Ovary (tissue), 9 donors: ENCODE measurements around the gene HIF1A. TPM values are rescaled to one million over a fixed set of nuclear protein-coding genes. Genes with fewer than 3 reads are reported as not detected.
A peak's percentile ranks its signal among the peaks of the same experiment; 100 is the strongest.

Experiments
- DNase-seq, 5 donors: peaks; one replicate each; pipeline ENCODE4 v3.0.0-alpha.2; 2019 to 2020
- H3K27ac ChIP-seq, 2 donors: fragments of 200-600 bp; one replicate each; pipeline versions ENCODE4 v1.5.1 to v1.8.0; 2019 to 2022
- H3K27me3 ChIP-seq: fragments of 200-600 bp; one replicate; pipeline ENCODE4 v1.8.0; 2022
- H3K36me3 ChIP-seq: fragments of 200-600 bp; sonication (generic); one replicate; pipeline ENCODE4 v1.5.1; 2019
- H3K4me1 ChIP-seq: one replicate; pipeline ENCODE4 v1.8.1; 2013; ENCODE audit warnings: mild to moderate bottlenecking, moderate library complexity; ENCODE audit not compliant: insufficient read depth
- H3K4me3 ChIP-seq: fragments of 200-600 bp; sonication (generic); one replicate; pipeline ENCODE4 v1.5.1; 2017
- H3K9me3 ChIP-seq, 2 donors: fragments of 200-600 bp in 1 of 2; sonication (generic) in 1 of 2; one replicate each; pipeline versions ENCODE4 v1.5.1 to v1.8.1; 2013 to 2019; ENCODE audit warnings: mild to moderate bottlenecking in 1 of 2, moderate library complexity in 1 of 2
- CTCF ChIP-seq, 3 donors: fragments of 450-650 bp in 2 of 3; fragments of 200-600 bp in 1 of 3; IDR thresholded peaks; one replicate each; pipeline versions ENCODE4 v1.5.1 to v1.8.0; 2016 to 2022; ENCODE audit warnings: antibody characterized with exemption in 3 of 3, mild to moderate bottlenecking in 1 of 3
- EP300 ChIP-seq: sonication (generic); formaldehyde crosslinking; IDR thresholded peaks from one replicate; pipeline ENCODE4 v1.6.1; 2017; ENCODE audit warnings: antibody characterized with exemption
- POLR2A ChIP-seq: fragments of 450-650 bp; IDR thresholded peaks from one replicate; pipeline ENCODE4 v1.6.1; 2017; ENCODE audit warnings: antibody characterized with exemption, mild to moderate bottlenecking, moderate library complexity
- WGBS, 3 donors: extraction: QIAGEN DNeasy Blood & Tissue Kit in 1 of 3; methylation state at CpG; one replicate each; pipeline versions ENCODE4 v1.1.5 to v1.1.7; 2013 to 2017; 5-methylcytosine and 5-hydroxymethylcytosine counted together
- intact Hi-C, 4 donors: fragments of 100-400 bp; cut with DNase I; formaldehyde crosslinking; loops; one replicate each; pipeline versions ENCODE4 v1.11.0 to v1.15.1; 2022 to 2023
- polyA plus RNA-seq, 2 donors: library from polyadenylated mRNA; stranded (reverse); fragments of 200-250 nt in 1 of 2; fragments of 350-450 nt in 1 of 2; fragmentation: Illumina TruSeq in 1 of 2; extraction: RNeasy Lipid Tissue Mini Kit (QIAGEN cat#74804) in 1 of 2; gene quantifications; one replicate each; pipeline ENCODE4 v1.2.3, GENCODE V29; 2013 to 2014
- total RNA-seq, 7 donors: library from RNA; depleted of rRNA in 2 of 7; stranded (reverse); fragments of >200 nt in 2 of 7; fragmentation: NEBNext Ultra II Directional in 3 of 7; extraction: Animal tissue kit (Norgen Biotek cat#: 25700) in 3 of 7; gene quantifications; one replicate each; pipeline versions ENCODE4 v1.1.0 to v1.2.4, GENCODE V29; 2016 to 2023
- donor health status: DM: no; HTN: no; CAD: no; lungs with moderate emphysema.
- donor health status: DM: no; HTN: no; CAD: no.
- donor health status: Bipolar disorder and iron deficiency.
- donor health status: DM: yes; HTN: yes; CAD: no.
- donor health status: DM: no; HTN: no; CAD: no.
- donor health status: DM: yes; HTN: yes; CAD: no.

Gene HIF1A
- total and polyA plus RNA-seq, 9 donors = 41.6 to 204 (median 116) TPM

DNA sequence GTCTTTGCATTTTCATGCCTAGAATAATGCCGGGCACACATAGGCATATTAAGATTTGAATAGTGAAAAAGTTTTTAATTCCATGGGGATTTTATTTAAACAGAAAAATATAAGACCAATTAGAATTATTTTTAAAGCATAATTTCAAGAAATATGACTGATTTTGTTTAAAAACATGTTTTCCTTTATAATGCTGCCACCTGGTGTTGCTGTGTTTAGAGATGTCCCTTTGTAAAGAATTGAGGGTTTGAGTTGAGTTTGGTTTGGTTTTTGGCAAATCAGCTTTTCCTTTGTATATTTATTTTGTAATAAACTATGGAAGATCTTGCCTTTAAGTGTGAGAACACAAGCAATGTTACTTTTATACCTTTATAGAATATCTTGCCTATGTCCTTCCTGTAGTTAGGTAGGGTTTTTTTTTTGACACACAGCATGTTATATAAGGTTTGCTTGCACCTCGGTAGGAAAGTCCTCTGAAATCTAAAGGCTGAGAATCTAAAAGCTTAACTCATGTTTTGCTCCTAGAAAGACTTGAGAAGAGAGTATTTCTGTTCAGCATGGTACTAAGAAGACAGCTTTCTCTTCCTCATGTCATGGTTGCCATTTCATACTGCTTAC lies 35.6 kb downstream of the HIF1A start:
- Histone ChIP-seq H3K9me3 (no peaks in the 10 kb centered on the region), H3K27ac (no peak overlapping the region), H3K36me3 (no peaks in the 10 kb centered on the region), H3K4me1 (no peaks in the 10 kb centered on the region), H3K27me3 (no peaks in the 10 kb centered on the region), H3K4me3 (no peak overlapping the region)
- WGBS, 3 donors = 63 to 71% (median 67%) methylated on average over 2 of the region's 2 CpGs
- DNase-seq = no peak
- intact Hi-C loops = loop anchor here in 1 of 4 donors (10.0 kb wide), 1 partner anchor 266 kb away; no protein-coding TSS in a partner anchor
- TF ChIP-seq CTCF (IDR thresholded peaks at IDR 0.05) (peak in 2 of 3 donors; percentile 33 to 69), POLR2A (no peak), EP300 (no peak)

- Histone ChIP-seq H3K9me3 (no peaks in the 10 kb centered on the region), H3K4me3 (no peak overlapping the region), H3K27ac (no peak overlapping the region), H3K27me3 (no peaks in the 10 kb centered on the region), H3K4me1 (no peaks in the 10 kb centered on the region), H3K36me3 (no peaks in the 10 kb centered on the region)
- no peak for DNase-seq
- TF ChIP-seq EP300 (no peak), CTCF (IDR thresholded peaks at IDR 0.05) (no peak), POLR2A (no peak)
- WGBS, 3 donors = 83 to 92% (median 84%) methylated on average over 2 of the region's 2 CpGs
- intact Hi-C loops = loop anchor here in 2 of 4 donors (2.0 to 10.0 kb wide), 2 partner anchors 269 to 275 kb away; no protein-coding TSS in a partner anchor
These were observed 38.7 kb downstream of the HIF1A start for GRCh38 chr14:61733972-61734371.

GRCh38 chr14:61736751-61737150 lies 41.4 kb downstream of the HIF1A start:
- Histone ChIP-seq H3K27me3 (no peaks in the 10 kb centered on the region), H3K4me1 (no peaks in the 10 kb centered on the region), H3K9me3 (no peaks in the 10 kb centered on the region), H3K4me3 (no peak overlapping the region), H3K27ac (no peak overlapping the region), H3K36me3 (no peaks in the 10 kb centered on the region)
- 51 to 79% (median 58%) methylated on average over 4 of the region's 4 CpGs for WGBS, 3 donors
- no peak for TF ChIP-seq POLR2A
- intact Hi-C loops = loop anchor here in 1 of 4 donors (10.0 kb wide), 1 partner anchor 272 kb away; no protein-coding TSS in a partner anchor
- DNase-seq = no peak

- DNase-seq = no peak
- 93 to 95% (median 93%) methylated on average over 5 of the region's 5 CpGs for WGBS, 3 donors
- TF ChIP-seq CTCF (IDR thresholded peaks at IDR 0.05) = no peak
- Histone ChIP-seq H3K9me3 (no peaks in the 10 kb centered on the region), H3K4me1 (no peaks in the 10 kb centered on the region), H3K36me3 (no peaks in the 10 kb centered on the region), H3K27ac (no peak overlapping the region), H3K27me3 (no peaks in the 10 kb centered on the region), H3K4me3 (no peak overlapping the region)
- intact Hi-C loops = loop anchor here in 1 of 4 donors (10.0 kb wide), 1 partner anchor 273 kb away; no protein-coding TSS in a partner anchor
These were observed 42.6 kb downstream of the HIF1A start for GRCh38 chr14:61737915-61738314.

DNA sequence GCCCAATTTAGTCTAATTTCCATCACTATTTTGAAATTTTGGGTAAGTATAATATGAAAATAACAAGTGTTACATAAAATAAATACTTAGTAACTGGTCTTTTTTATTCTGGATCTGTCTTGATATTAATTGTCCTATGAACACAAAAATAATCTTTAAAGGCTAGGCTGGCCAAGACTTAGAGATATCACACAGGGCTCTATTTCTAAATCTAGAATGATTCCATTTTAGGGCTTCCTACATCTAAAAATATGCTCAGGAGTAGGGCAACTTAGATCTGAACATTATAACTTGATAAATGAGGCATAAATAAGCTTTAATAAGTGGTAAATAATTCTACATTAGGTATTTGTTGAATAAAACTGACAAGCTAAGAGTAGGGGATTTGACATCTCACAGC lies 43.8 kb downstream of the HIF1A start:
- no peaks in the 10 kb centered on the region for H3K36me3 ChIP-seq

More for the DNA sequence above, 43.8 kb downstream of the HIF1A start:
- Histone ChIP-seq H3K27me3 (no peaks in the 10 kb centered on the region), H3K4me3 (no peak overlapping the region), H3K9me3 (no peaks in the 10 kb centered on the region), H3K4me1 (no peaks in the 10 kb centered on the region), H3K27ac (no peak overlapping the region)
- DNase-seq = no peak
- intact Hi-C loops = loop anchor here in 1 of 4 donors (10.0 kb wide), 1 partner anchor 274 kb away; no protein-coding TSS in a partner anchor
- TF ChIP-seq CTCF (IDR thresholded peaks at IDR 0.05) (no peak), EP300 (no peak), POLR2A (no peak)
